GM06990 (cell line): ENCODE data around the gene ID3.

Experiments
- DNase-seq: peaks from one replicate; pipeline ENCODE4 v3.0.0-alpha.2; 2011; ENCODE audit not compliant: insufficient read length; ENCODE audit errors: extremely low read depth
- H3K27me3 ChIP-seq: replicated peaks from 2 replicates; pipeline ENCODE4 v1.6.0; 2011; ENCODE audit warnings: low read length; ENCODE audit not compliant: control insufficient read depth, insufficient read depth
- H3K36me3 ChIP-seq: 2 replicates; pipeline ENCODE4 v1.5.1; 2011; ENCODE audit warnings: low read length; ENCODE audit not compliant: control insufficient read depth, insufficient read depth
- H3K4me3 ChIP-seq: replicated peaks from 2 replicates; pipeline ENCODE4 v1.5.1; 2011; ENCODE audit warnings: low read depth, mild to moderate bottlenecking, control low read depth, low read length
- CTCF ChIP-seq: IDR thresholded peaks from 2 replicates; pipeline ENCODE4 v1.5.1; 2011; ENCODE audit warnings: low read length, control low read depth, mild to moderate bottlenecking, inconsistent platforms; ENCODE audit not compliant: insufficient read depth, poor library complexity, severe bottlenecking

Gene ID3

DNA sequence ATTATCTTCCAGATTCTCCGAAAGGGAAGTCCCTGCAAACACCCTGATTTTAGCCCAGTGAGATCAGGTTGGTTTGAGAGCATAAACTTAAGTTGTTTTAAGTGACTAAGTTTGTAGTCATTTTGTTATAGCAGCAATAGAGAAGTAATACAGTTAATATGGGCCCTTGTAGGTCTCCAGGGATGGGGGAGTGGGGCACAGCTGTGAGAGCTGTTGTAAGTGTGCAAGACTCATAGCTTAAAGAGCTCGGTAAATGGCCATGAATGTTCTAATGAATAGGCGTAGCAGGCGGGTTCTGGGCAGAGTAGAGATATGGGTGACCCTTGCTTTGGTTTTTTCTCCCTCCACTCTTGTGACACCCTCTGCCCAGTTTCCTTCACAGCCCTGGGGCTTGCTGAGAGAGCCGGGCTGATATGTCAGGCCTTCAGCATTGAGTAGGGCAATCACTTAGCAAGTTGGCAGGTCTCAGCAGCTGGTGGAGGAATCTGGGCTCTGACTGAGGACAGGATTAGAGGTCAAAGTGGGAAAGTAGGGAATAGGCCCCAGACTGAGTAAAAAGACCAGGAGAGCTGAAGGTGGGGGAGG lies 16.0 kb upstream of the ID3 start:
- no peaks in the 10 kb centered on the region for H3K27me3 ChIP-seq
- DNase-seq: no peak
- H3K4me3 ChIP-seq: no peak overlapping the region
- H3K36me3 ChIP-seq: no peaks in the 10 kb centered on the region
- TF ChIP-seq CTCF: no peak

- H3K36me3 ChIP-seq: no peaks in the 10 kb centered on the region
- no peak for TF ChIP-seq CTCF
- DNase-seq: peak; percentile 75
- H3K4me3 ChIP-seq: no peak overlapping the region
- H3K27me3 ChIP-seq: no peaks in the 10 kb centered on the region
Measured at GRCh38 chr1:23574265-23574754, 15.0 kb upstream of the ID3 start.

GRCh38 chr1:23573574-23574182 lies 14.4 kb upstream of the ID3 start:
- Histone ChIP-seq H3K27me3 (no peaks in the 10 kb centered on the region), H3K36me3 (no peaks in the 10 kb centered on the region), H3K4me3 (no peak overlapping the region)
- DNase-seq: no peak
- TF ChIP-seq CTCF: no peak

DNA sequence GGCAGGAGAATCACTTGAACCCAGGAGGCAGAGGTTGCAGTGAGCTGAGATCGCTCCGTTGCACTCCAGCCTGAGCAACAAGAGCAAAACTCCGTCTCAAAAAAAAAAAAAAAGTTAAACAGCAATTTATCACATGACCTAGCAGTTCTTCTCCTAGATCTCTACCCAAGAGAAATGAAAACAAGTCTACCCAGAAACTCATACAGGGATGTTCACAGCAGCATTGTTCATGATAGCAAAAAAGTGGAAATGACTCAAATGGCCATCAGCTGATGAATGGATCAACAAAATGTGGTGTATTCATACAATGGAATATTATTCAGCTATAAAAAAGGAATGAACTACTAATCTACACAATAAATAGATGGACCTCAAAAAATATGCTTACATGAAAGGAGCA lies 12.2 kb upstream of the ID3 start:
- H3K27me3 ChIP-seq: no peaks in the 10 kb centered on the region
- no peak for DNase-seq
- no peak for TF ChIP-seq CTCF
- no peaks in the 10 kb centered on the region for H3K36me3 ChIP-seq
- H3K4me3 ChIP-seq: no peak overlapping the region

GRCh38 chr1:23570001-23570691 lies 10.8 kb upstream of the ID3 start:
- H3K27me3 ChIP-seq: no peaks in the 10 kb centered on the region
- H3K4me3 ChIP-seq: no peak overlapping the region
- no peak for TF ChIP-seq CTCF
- H3K36me3 ChIP-seq: no peaks in the 10 kb centered on the region
- no peak for DNase-seq
